A549 (cell line): ENCODE results near the gene OR9G4. TPM values are rescaled to one million over a fixed set of nuclear protein-coding genes. Genes with fewer than 3 reads are reported as not detected.

ENCODE experiments used
- ATAC-seq, 2 experiments: fragments of 200-7000 bp in 1 of 2; fragments of >200 bp in 1 of 2; cut with Nextera tagmentation in 1 of 2; cut with Tn5 transposase in 1 of 2; 3 replicates each; pipeline versions ENCODE4 v1.8.0 to v1.9.1; 2018 to 2020; ENCODE audit warnings: mild to moderate bottlenecking in 1 of 2, moderate library complexity in 1 of 2
- CTCF ChIA-PET: fragments of 300-600 bp; sonication (Branson Sonifier 250); formaldehyde crosslinking; extraction: SDS; loops from one replicate; lab custom pipeline; 2021; ENCODE audit warnings: antibody characterized with exemption, inconsistent platforms; lab: Yijun Ruan, JAX
- POLR2A ChIA-PET: fragments of 350-600 bp; formaldehyde crosslinking; extraction: SDS; loops from one replicate; lab custom pipeline; 2021; ENCODE audit warnings: antibody characterized with exemption, inconsistent platforms; lab: Yijun Ruan, JAX
- DNase-seq, 2 experiments: peaks; one replicate each; pipeline versions ENCODE4 v3.0.0 to v3.0.0-alpha.2; 2011 to 2016; ENCODE audit warnings: low read depth in 1 of 2, low spot score in 1 of 2
- FAIRE-seq: peaks from 2 replicates; lab custom pipeline; 2011; peaks lifted over from hg19 to GRCh38; lab: Jason Lieb, UNC
- H3K27ac ChIP-seq, 2 experiments: fragments of >200 bp; sonication (Bioruptor Twin); formaldehyde crosslinking; 3 replicates each; pipeline ENCODE4 v1.5.1; 2016 to 2017
- H3K4me1 ChIP-seq: fragments of >200 bp; sonication (Bioruptor Twin); formaldehyde crosslinking; 3 replicates; pipeline ENCODE4 v1.6.1; 2016
- H3K4me2 ChIP-seq: fragments of >200 bp; sonication (Bioruptor Twin); formaldehyde crosslinking; 3 replicates; pipeline ENCODE4 v1.6.1; 2016
- H3K4me3 ChIP-seq: fragments of >200 bp; sonication (Bioruptor Twin); formaldehyde crosslinking; 3 replicates; pipeline ENCODE4 v1.5.1; 2016
- H3K9me3 ChIP-seq: fragments of >200 bp; sonication (Bioruptor Twin); formaldehyde crosslinking; 3 replicates; pipeline ENCODE4 v1.6.1; 2016
- CBX8 ChIP-seq: fragments of 200-600 bp; sonication (generic); IDR thresholded peaks from 2 replicates; pipeline ENCODE4 v1.6.1; 2016
- CHD4 ChIP-seq: fragments of 200-600 bp; sonication (generic); IDR thresholded peaks from 2 replicates; pipeline ENCODE4 v1.6.1; 2016; ENCODE audit warnings: antibody characterized with exemption, mild to moderate bottlenecking, borderline replicate concordance
- EHMT2 ChIP-seq: fragments of 200-600 bp; sonication (generic); IDR thresholded peaks from 2 replicates; pipeline ENCODE4 v1.6.1; 2016; ENCODE audit warnings: antibody characterized with exemption, low read depth, mild to moderate bottlenecking, moderate library complexity
- FOSB ChIP-seq: fragments of 250-450 bp; sonication (Bioruptor Pico); IDR thresholded peaks from 2 replicates; pipeline ENCODE4 v1.5.0; 2020; ENCODE audit warnings: mild to moderate bottlenecking, moderate library complexity
- FOXS1 ChIP-seq: fragments of 250-450 bp; sonication (Bioruptor Pico); IDR thresholded peaks from 2 replicates; pipeline ENCODE4 v1.5.0; 2020; ENCODE audit warnings: mild to moderate bottlenecking, moderate library complexity
- GATA3 ChIP-seq: IDR thresholded peaks from 2 replicates; pipeline ENCODE4 v1.6.1; 2012; ENCODE audit warnings: borderline replicate concordance
- HDAC2 ChIP-seq: fragments of 200-600 bp; sonication (generic); IDR thresholded peaks from 2 replicates; pipeline ENCODE4 v1.6.1; 2016
- HOXA7 ChIP-seq: fragments of 250-450 bp; sonication (Bioruptor Pico); IDR thresholded peaks from 2 replicates; pipeline ENCODE4 v1.5.0; 2020; ENCODE audit warnings: mild to moderate bottlenecking, moderate library complexity
- HOXB5 ChIP-seq: fragments of 250-450 bp; sonication (Bioruptor Pico); IDR thresholded peaks from 2 replicates; pipeline ENCODE4 v1.5.0; 2020; ENCODE audit warnings: mild to moderate bottlenecking, moderate library complexity
- JUN ChIP-seq, 2 experiments: fragments of >200 bp; sonication (Bioruptor Twin); formaldehyde crosslinking; IDR thresholded peaks; 2 replicates in 1 of 2; 3 replicates in 1 of 2; pipeline ENCODE4 v1.6.1; 2016 to 2017
- JUNB ChIP-seq: fragments of >200 bp; sonication (Bioruptor Twin); formaldehyde crosslinking; IDR thresholded peaks from 2 replicates; pipeline ENCODE4 v1.6.1; 2016
- KDM1A ChIP-seq: fragments of 200-600 bp; sonication (generic); IDR thresholded peaks from 2 replicates; pipeline ENCODE4 v1.6.1; 2016; ENCODE audit warnings: low read depth, mild to moderate bottlenecking
- MAFK ChIP-seq: fragments of 450-650 bp; IDR thresholded peaks from 2 replicates; pipeline ENCODE4 v1.6.1; 2014; ENCODE audit not compliant: partially characterized antibody
- NFE2L2 ChIP-seq: fragments of 150-350 bp; conservative IDR thresholded peaks from 2 replicates; pipeline ENCODE4 v1.6.1; 2014; ENCODE audit warnings: low read length
- NPAS2 ChIP-seq: fragments of 250-450 bp; sonication (Bioruptor Pico); IDR thresholded peaks from 2 replicates; pipeline ENCODE4 v1.8.0; 2022; ENCODE audit warnings: mild to moderate bottlenecking, moderate library complexity, borderline replicate concordance
- RAD21 ChIP-seq, 2 experiments: fragments of >200 bp in 1 of 2; sonication (Bioruptor Twin) in 1 of 2; formaldehyde crosslinking in 1 of 2; IDR thresholded peaks in 1 of 2; conservative IDR thresholded peaks in 1 of 2; 2 replicates in 1 of 2; 3 replicates in 1 of 2; pipeline ENCODE4 v1.6.1; 2012 to 2018; ENCODE audit warnings: inconsistent platforms in 1 of 2
- RFX5 ChIP-seq: fragments of 450-650 bp; IDR thresholded peaks from 2 replicates; pipeline ENCODE4 v1.7.1; 2014; ENCODE audit warnings: antibody characterized with exemption, mild to moderate bottlenecking, moderate library complexity
- SMC3 ChIP-seq: fragments of >200 bp; sonication (Bioruptor Twin); formaldehyde crosslinking; IDR thresholded peaks from 3 replicates; pipeline ENCODE4 v1.6.1; 2018; ENCODE audit warnings: inconsistent platforms
- SREBF2 ChIP-seq: fragments of 450-650 bp; IDR thresholded peaks from 2 replicates; pipeline ENCODE4 v1.6.1; 2014; ENCODE audit warnings: mild to moderate bottlenecking, moderate library complexity
- TFCP2L1 ChIP-seq: fragments of 250-450 bp; sonication (Bioruptor Pico); IDR thresholded peaks from 2 replicates; pipeline ENCODE4 v1.5.0; 2021; ENCODE audit warnings: mild to moderate bottlenecking
- ZNF302 ChIP-seq: fragments of 250-450 bp; sonication (Bioruptor Pico); IDR thresholded peaks from 2 replicates; pipeline ENCODE4 v1.9.0; 2021; ENCODE audit warnings: inconsistent platforms, mild to moderate bottlenecking, moderate library complexity
- ZSCAN20 ChIP-seq: fragments of 250-450 bp; sonication (Bioruptor Pico); IDR thresholded peaks from 2 replicates; pipeline ENCODE4 v1.8.0; 2022; ENCODE audit warnings: mild to moderate bottlenecking, moderate library complexity
- WGBS: methylation state at CpG from one replicate; pipeline ENCODE4 v1.1.6; 2017; ENCODE audit errors: missing lambda C conversion rate; 5-methylcytosine and 5-hydroxymethylcytosine counted together
- polyA plus RNA-seq, 4 experiments: library from polyadenylated mRNA; depleted of rRNA in 3 of 4; stranded (reverse); fragments of >200 nt; fragmentation: RNase III in 1 of 4; extraction: RNeasy Plus Mini Kit Qiagen cat#74134 plus additional on column Dnase treatment in 1 of 4; gene quantifications; 2 replicates in 3 of 4; 3 replicates in 1 of 4; pipeline ENCODE4 v1.2.3, GENCODE V29; 2011 to 2017
- TF ChIP-seq, protein P1 (sequence below): fragments of >200 bp; sonication (Bioruptor Twin); formaldehyde crosslinking; IDR thresholded peaks from 3 replicates; pipeline ENCODE4 v1.5.1; 2016
- TF ChIP-seq, protein P2 (sequence below): fragments of >200 bp; sonication (Bioruptor Twin); formaldehyde crosslinking; IDR thresholded peaks from 2 replicates; pipeline ENCODE4 v1.6.1; 2016
- TF ChIP-seq, protein P3 (sequence below): fragments of 200-600 bp; sonication (generic); IDR thresholded peaks from 2 replicates; pipeline ENCODE4 v1.6.1; 2016; ENCODE audit warnings: antibody characterized with exemption, mild to moderate bottlenecking, moderate library complexity
- TF ChIP-seq, protein P4 (sequence below): IDR thresholded peaks from 2 replicates; pipeline ENCODE4 v1.6.1; 2012; ENCODE audit warnings: low read depth, borderline replicate concordance
- TF ChIP-seq, protein P5 (sequence below): fragments of 250-450 bp; sonication (Bioruptor Pico); IDR thresholded peaks from 2 replicates; pipeline ENCODE4 v1.5.0; 2020; ENCODE audit warnings: low read depth, mild to moderate bottlenecking, moderate library complexity

The OR9G4 gene
- polyA plus RNA-seq, 2 of the 4 experiments (the other 2 are of a cell fraction): not detected

DNA sequence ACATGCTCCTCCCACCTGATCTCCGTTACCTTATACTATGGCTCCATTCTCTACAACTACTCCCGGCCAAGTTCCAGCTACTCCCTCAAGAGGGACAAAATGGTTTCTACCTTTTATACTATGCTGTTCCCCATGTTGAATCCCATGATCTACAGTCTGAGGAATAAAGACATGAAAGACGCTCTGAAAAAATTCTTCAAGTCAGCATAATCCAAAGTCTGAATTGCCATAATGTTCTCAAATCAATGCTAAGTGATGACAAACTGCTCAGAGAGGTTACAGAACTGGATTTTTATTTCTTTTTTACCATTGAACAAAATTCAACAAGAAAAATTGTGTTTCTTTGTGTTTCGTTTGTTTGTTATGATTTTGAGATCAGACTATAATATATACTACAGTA, 7.6 kb downstream of the OR9G4 start:
- TF ChIP-seq MAFK (peak; percentile 55), HDAC2 (no peak)
- ATAC-seq: no peak
- CTCF ChIA-PET: no interaction called here
- H3K27ac ChIP-seq: no peak overlapping the region
- H3K4me2 ChIP-seq: no peak overlapping the region
- no peaks in the 10 kb centered on the region for H3K9me3 ChIP-seq
- DNase-seq: no peak
- H3K4me3 ChIP-seq: no peak overlapping the region
- WGBS: 9% methylated on average over 4 of the region's 4 CpGs
- H3K4me1 ChIP-seq: no peaks in the 10 kb centered on the region
- no peak for FAIRE-seq
- POLR2A ChIA-PET: no interaction called here

DNA sequence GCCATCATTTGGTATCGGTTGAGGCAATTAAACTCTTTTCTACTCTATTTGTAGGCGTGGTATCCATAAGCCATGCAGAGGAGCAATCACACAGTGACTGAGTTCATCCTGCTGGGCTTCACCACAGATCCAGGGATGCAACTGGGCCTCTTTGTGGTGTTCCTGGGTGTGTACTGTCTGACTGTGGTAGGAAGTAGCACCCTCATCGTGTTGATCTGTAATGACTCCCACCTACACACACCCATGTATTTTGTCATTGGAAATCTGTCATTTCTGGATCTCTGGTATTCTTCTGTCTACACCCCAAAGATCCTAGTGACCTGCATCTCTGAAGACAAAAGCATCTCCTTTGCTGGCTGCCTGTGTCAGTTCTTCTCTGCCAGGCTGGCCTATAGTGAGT, 8.4 kb downstream of the OR9G4 start:
- ATAC-seq: no peak; a peak in 1 of 6 replicates
- 31% methylated on average over 3 of the region's 3 CpGs for WGBS
- POLR2A ChIA-PET: no interaction called here
- CTCF ChIA-PET: no interaction called here
- FAIRE-seq: no peak
- no peak for TF ChIP-seq NPAS2
- TF ChIP-seq, protein P1, sequence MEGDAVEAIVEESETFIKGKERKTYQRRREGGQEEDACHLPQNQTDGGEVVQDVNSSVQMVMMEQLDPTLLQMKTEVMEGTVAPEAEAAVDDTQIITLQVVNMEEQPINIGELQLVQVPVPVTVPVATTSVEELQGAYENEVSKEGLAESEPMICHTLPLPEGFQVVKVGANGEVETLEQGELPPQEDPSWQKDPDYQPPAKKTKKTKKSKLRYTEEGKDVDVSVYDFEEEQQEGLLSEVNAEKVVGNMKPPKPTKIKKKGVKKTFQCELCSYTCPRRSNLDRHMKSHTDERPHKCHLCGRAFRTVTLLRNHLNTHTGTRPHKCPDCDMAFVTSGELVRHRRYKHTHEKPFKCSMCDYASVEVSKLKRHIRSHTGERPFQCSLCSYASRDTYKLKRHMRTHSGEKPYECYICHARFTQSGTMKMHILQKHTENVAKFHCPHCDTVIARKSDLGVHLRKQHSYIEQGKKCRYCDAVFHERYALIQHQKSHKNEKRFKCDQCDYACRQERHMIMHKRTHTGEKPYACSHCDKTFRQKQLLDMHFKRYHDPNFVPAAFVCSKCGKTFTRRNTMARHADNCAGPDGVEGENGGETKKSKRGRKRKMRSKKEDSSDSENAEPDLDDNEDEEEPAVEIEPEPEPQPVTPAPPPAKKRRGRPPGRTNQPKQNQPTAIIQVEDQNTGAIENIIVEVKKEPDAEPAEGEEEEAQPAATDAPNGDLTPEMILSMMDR: no peak
- TF ChIP-seq, protein P2, sequence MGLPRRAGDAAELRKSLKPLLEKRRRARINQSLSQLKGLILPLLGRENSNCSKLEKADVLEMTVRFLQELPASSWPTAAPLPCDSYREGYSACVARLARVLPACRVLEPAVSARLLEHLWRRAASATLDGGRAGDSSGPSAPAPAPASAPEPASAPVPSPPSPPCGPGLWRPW: no peak
- TF ChIP-seq FOXS1: no peak
- TF ChIP-seq ZNF302 (CRISPR knock-in tag): no peak
- TF ChIP-seq, protein P3, sequence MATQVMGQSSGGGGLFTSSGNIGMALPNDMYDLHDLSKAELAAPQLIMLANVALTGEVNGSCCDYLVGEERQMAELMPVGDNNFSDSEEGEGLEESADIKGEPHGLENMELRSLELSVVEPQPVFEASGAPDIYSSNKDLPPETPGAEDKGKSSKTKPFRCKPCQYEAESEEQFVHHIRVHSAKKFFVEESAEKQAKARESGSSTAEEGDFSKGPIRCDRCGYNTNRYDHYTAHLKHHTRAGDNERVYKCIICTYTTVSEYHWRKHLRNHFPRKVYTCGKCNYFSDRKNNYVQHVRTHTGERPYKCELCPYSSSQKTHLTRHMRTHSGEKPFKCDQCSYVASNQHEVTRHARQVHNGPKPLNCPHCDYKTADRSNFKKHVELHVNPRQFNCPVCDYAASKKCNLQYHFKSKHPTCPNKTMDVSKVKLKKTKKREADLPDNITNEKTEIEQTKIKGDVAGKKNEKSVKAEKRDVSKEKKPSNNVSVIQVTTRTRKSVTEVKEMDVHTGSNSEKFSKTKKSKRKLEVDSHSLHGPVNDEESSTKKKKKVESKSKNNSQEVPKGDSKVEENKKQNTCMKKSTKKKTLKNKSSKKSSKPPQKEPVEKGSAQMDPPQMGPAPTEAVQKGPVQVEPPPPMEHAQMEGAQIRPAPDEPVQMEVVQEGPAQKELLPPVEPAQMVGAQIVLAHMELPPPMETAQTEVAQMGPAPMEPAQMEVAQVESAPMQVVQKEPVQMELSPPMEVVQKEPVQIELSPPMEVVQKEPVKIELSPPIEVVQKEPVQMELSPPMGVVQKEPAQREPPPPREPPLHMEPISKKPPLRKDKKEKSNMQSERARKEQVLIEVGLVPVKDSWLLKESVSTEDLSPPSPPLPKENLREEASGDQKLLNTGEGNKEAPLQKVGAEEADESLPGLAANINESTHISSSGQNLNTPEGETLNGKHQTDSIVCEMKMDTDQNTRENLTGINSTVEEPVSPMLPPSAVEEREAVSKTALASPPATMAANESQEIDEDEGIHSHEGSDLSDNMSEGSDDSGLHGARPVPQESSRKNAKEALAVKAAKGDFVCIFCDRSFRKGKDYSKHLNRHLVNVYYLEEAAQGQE: no peak
- TF ChIP-seq HOXA7 (CRISPR knock-in tag): no peak
- TF ChIP-seq EHMT2: no peak
- no peak for TF ChIP-seq ZSCAN20
- TF ChIP-seq JUN (IDR thresholded peaks at IDR 0.05): no peak
- no peak for TF ChIP-seq SMC3
- no peak for TF ChIP-seq TFCP2L1 (CRISPR knock-in tag)
- TF ChIP-seq HOXB5 (CRISPR knock-in tag): no peak
- no peak for TF ChIP-seq SREBF2
- no peak for TF ChIP-seq RAD21 (conservative IDR thresholded peaks at IDR 0.05 in 1 of 2, IDR thresholded peaks at IDR 0.05 in 1 of 2)
- TF ChIP-seq CBX8: no peak
- no peak for TF ChIP-seq KDM1A
- TF ChIP-seq JUNB: no peak
- no peak for TF ChIP-seq FOSB (CRISPR knock-in tag)
- no peak overlapping the region for H3K4me2 ChIP-seq
- no peaks in the 10 kb centered on the region for H3K9me3 ChIP-seq
- no peak overlapping the region for H3K27ac ChIP-seq
- DNase-seq: no peak
- no peaks in the 10 kb centered on the region for H3K4me1 ChIP-seq
- H3K4me3 ChIP-seq: no peak overlapping the region

DNA sequence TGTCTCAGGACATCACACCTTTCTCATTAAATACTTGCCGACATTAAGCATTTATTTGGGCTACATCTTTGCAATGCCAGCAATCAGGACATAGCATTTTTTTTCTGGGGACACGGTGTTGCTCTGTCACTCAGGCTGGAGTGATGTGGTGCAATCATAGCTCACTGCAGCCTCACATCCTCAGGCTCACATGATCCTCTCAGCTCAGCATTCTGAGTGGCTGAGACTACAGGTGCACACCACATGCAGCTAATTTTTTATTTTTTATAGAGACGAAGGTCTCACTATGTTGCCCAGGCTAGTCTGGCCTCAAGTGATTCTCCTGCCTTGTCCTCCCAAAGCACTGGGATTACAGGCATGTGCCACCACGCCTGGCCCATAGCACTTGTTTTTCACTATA, 28.0 kb downstream of the OR9G4 start:
- no peak overlapping the region for H3K27ac ChIP-seq
- no peaks in the 10 kb centered on the region for H3K4me1 ChIP-seq
- FAIRE-seq (no peak), ATAC-seq (no peak), DNase-seq (no peak)
- POLR2A ChIA-PET: no interaction called here
- no peak for TF ChIP-seq NFE2L2
- TF ChIP-seq, protein P4, sequence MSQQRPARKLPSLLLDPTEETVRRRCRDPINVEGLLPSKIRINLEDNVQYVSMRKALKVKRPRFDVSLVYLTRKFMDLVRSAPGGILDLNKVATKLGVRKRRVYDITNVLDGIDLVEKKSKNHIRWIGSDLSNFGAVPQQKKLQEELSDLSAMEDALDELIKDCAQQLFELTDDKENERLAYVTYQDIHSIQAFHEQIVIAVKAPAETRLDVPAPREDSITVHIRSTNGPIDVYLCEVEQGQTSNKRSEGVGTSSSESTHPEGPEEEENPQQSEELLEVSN: no peak
- TF ChIP-seq, protein P5, sequence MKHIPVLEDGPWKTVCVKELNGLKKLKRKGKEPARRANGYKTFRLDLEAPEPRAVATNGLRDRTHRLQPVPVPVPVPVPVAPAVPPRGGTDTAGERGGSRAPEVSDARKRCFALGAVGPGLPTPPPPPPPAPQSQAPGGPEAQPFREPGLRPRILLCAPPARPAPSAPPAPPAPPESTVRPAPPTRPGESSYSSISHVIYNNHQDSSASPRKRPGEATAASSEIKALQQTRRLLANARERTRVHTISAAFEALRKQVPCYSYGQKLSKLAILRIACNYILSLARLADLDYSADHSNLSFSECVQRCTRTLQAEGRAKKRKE (CRISPR knock-in tag): no peak
- TF ChIP-seq, protein P2: no peak
- TF ChIP-seq MAFK: no peak
- no peak for TF ChIP-seq CHD4
- no peak for TF ChIP-seq FOSB (CRISPR knock-in tag)
- TF ChIP-seq GATA3: no peak
- no peak for TF ChIP-seq JUNB
- no peak for TF ChIP-seq FOXS1
- TF ChIP-seq RFX5: no peak
- CTCF ChIA-PET: no interaction called here
- no peak overlapping the region for H3K4me2 ChIP-seq
- no peaks in the 10 kb centered on the region for H3K9me3 ChIP-seq
- no peak overlapping the region for H3K4me3 ChIP-seq
- WGBS: 9% methylated on average over 4 of the region's 4 CpGs
